Fibroblast of lung (primary cell): ENCODE data around the gene WNT8A. TPM values are rescaled to one million over a fixed set of nuclear protein-coding genes. Genes with fewer than 3 reads are reported as not detected.

Experiments
- DNase-seq, 2 donors: peaks; one replicate each; pipeline versions ENCODE4 v3.0.0 to v3.0.0-alpha.2; 2010; ENCODE audit warnings: low read depth in 2 of 2
- H2AFZ ChIP-seq: 2 replicates; pipeline ENCODE4 v1.5.1; 2012; ENCODE audit warnings: low read length, control low read depth, inconsistent platforms
- H3K27ac ChIP-seq: 2 replicates; pipeline ENCODE4 v1.5.1; 2011; ENCODE audit warnings: low read length, control low read depth; ENCODE audit not compliant: insufficient read depth
- H3K27me3 ChIP-seq: 2 replicates; pipeline ENCODE4 v1.5.1; 2011; ENCODE audit warnings: mild to moderate bottlenecking, low read length; ENCODE audit not compliant: control insufficient read depth, insufficient read depth
- H3K36me3 ChIP-seq: 2 replicates; pipeline ENCODE4 v1.5.1; 2011; ENCODE audit warnings: low read length; ENCODE audit not compliant: control insufficient read depth, insufficient read depth
- H3K4me1 ChIP-seq: 2 replicates; pipeline ENCODE4 v1.5.1; 2011; ENCODE audit warnings: low read length; ENCODE audit not compliant: control insufficient read depth, insufficient read depth; ENCODE audit errors: extremely low read depth
- H3K4me2 ChIP-seq: 2 replicates; pipeline ENCODE4 v1.5.1; 2011; ENCODE audit warnings: low read length, control low read depth; ENCODE audit not compliant: insufficient read depth; ENCODE audit errors: extremely low read depth
- H3K4me3 ChIP-seq, 4 experiments: fragments of 200-600 bp in 1 of 4; sonication (generic) in 1 of 4; replicated peaks in 1 of 4; 2 replicates each; pipeline ENCODE4 v1.5.1; 2011 to 2016; ENCODE audit warnings: low read length in 4 of 4, low read depth in 3 of 4, mild to moderate bottlenecking in 3 of 4, control low read depth in 2 of 4, inconsistent platforms in 1 of 4, mixed read lengths in 1 of 4; ENCODE audit not compliant: insufficient read depth in 1 of 4; ENCODE audit errors: control extremely low read depth in 1 of 4
- H3K79me2 ChIP-seq: 2 replicates; pipeline ENCODE4 v1.5.1; 2012; ENCODE audit warnings: mild to moderate bottlenecking, low read length, inconsistent platforms; ENCODE audit not compliant: control insufficient read depth, insufficient read depth
- H3K9ac ChIP-seq: 2 replicates; pipeline ENCODE4 v1.5.1; 2011; ENCODE audit warnings: mild to moderate bottlenecking, low read length, control low read depth; ENCODE audit not compliant: insufficient read depth
- H3K9me3 ChIP-seq: 2 replicates; pipeline ENCODE4 v1.5.1; 2012; ENCODE audit warnings: low read depth, low read length; ENCODE audit not compliant: control insufficient read depth, insufficient read depth
- H4K20me1 ChIP-seq: 2 replicates; pipeline ENCODE4 v1.5.1; 2011; ENCODE audit warnings: low read length; ENCODE audit not compliant: control insufficient read depth, insufficient read depth; ENCODE audit errors: extremely low read depth
- CTCF ChIP-seq, 2 donors: IDR thresholded peaks in 1 of 2; conservative IDR thresholded peaks in 1 of 2; 1 replicate in 1 of 2; 2 replicates in 1 of 2; pipeline ENCODE4 v1.5.1; 2011 to 2012; ENCODE audit warnings: low read length in 2 of 2, control low read depth in 1 of 2, inconsistent platforms in 1 of 2, low read depth in 1 of 2, mild to moderate bottlenecking in 1 of 2
- EZH2 ChIP-seq: IDR thresholded peaks from 2 replicates; pipeline ENCODE4 v1.5.1; 2012; ENCODE audit warnings: low read length, control low read depth, mild to moderate bottlenecking; ENCODE audit errors: missing control alignments
- polyA plus RNA-seq, 2 donors: library from polyadenylated mRNA; depleted of rRNA in 1 of 2; stranded (reverse) in 1 of 2; unstranded in 1 of 2; fragments of >200 nt; gene quantifications; 2 replicates each; pipeline ENCODE4 v1.2.1, GENCODE V29; 2011 to 2012; ENCODE audit warnings: missing spikeins in 1 of 2
- total RNA-seq: library from RNA; depleted of rRNA; stranded (reverse); fragments of >200 nt; gene quantifications from 2 replicates; pipeline ENCODE4 v1.2.1, GENCODE V29; 2014

WNT8A gene
- total and polyA plus RNA-seq, 2 donors (not counting 1 experiment from before 2014, with no cell fraction given): not detected

- no peak overlapping the region for H2AFZ ChIP-seq
- no peaks in the 10 kb centered on the region for H3K4me1 ChIP-seq
- H3K27ac ChIP-seq: no peak overlapping the region
- no peaks in the 10 kb centered on the region for H3K79me2 ChIP-seq
- no peak overlapping the region for H3K4me2 ChIP-seq
- no peak overlapping the region for H3K4me3 ChIP-seq
- H3K36me3 ChIP-seq: no peaks in the 10 kb centered on the region
- H3K9me3 ChIP-seq: no peaks in the 10 kb centered on the region
- TF ChIP-seq EZH2 (no peak), CTCF (conservative IDR thresholded peaks at IDR 0.05 in 1 of 2, IDR thresholded peaks at IDR 0.05 in 1 of 2; ENCODE audit: low read depth in 1 of 2, low read length in 2 of 2) (no peak)
- no peaks in the 10 kb centered on the region for H4K20me1 ChIP-seq
- H3K27me3 ChIP-seq: no peaks in the 10 kb centered on the region
- H3K9ac ChIP-seq: no peak overlapping the region
- no peak for DNase-seq
Measured at GRCh38 chr5:138107213-138107612, 23.4 kb downstream of the WNT8A start.

DNA sequence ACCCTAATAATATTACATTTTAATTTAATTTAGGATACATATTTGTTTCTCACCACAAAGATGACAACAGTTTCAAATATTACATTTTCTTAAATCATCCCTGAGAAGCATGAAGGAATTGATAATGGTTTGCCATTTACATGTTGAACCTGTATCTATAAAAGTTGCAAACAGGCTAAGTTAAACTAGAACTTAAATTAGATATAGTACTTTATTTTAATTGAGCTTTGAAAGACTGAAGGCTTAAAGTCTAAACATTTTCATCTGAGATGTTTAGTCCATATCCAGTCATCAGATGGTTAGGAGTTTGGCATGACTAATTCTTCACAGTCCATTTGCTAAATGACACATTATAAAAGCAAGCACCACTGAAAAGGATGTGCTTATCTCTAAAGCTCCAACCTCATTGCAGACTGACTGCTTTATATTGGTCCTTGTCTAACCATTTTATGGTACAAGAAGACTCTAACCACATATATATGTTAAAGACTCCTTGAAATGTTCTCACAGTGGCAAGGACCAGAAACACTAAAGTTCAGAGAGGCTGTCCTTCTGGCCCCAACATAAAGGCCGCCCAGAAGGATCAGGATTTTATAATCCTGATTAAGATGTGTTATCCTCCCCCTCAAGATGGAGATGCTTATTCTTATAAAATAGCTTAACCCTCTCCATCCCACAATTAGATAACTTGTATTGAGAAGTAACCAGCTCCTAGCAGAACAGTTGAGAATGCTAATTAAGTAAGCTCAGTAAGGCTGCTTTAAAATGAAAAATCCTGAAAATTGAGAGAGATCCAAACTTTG is 25.8 kb downstream of the WNT8A start:
- no peak overlapping the region for H3K27ac ChIP-seq
- no peak overlapping the region for H3K4me2 ChIP-seq
- no peak overlapping the region for H3K9ac ChIP-seq
- H3K4me3 ChIP-seq: no peak overlapping the region
- no peak overlapping the region for H2AFZ ChIP-seq
- no peaks in the 10 kb centered on the region for H3K4me1 ChIP-seq
- peak in 1 of 2 donors; percentile 55 for DNase-seq
- H3K36me3 ChIP-seq: no peaks in the 10 kb centered on the region
- no peaks in the 10 kb centered on the region for H3K79me2 ChIP-seq
- TF ChIP-seq EZH2: no peak
- TF ChIP-seq CTCF (conservative IDR thresholded peaks at IDR 0.05 in 1 of 2, IDR thresholded peaks at IDR 0.05 in 1 of 2; ENCODE audit: low read depth in 1 of 2, low read length in 2 of 2): no peak
- H4K20me1 ChIP-seq: no peaks in the 10 kb centered on the region
- H3K27me3 ChIP-seq: no peaks in the 10 kb centered on the region
- no peaks in the 10 kb centered on the region for H3K9me3 ChIP-seq

GRCh38 chr5:138110266-138110963 is 26.6 kb downstream of the WNT8A start:
- no peak overlapping the region for H3K4me3 ChIP-seq
- DNase-seq: peak in 1 of 2 donors; percentile 31
- H3K4me1 ChIP-seq: no peaks in the 10 kb centered on the region
- no peak for TF ChIP-seq CTCF (conservative IDR thresholded peaks at IDR 0.05 in 1 of 2, IDR thresholded peaks at IDR 0.05 in 1 of 2; ENCODE audit: low read depth in 1 of 2, low read length in 2 of 2)
- TF ChIP-seq EZH2: no peak
- no peak overlapping the region for H3K9ac ChIP-seq
- no peak overlapping the region for H3K4me2 ChIP-seq
- no peak overlapping the region for H3K27ac ChIP-seq
- H2AFZ ChIP-seq: no peak overlapping the region
- H4K20me1 ChIP-seq: no peaks in the 10 kb centered on the region
- H3K9me3 ChIP-seq: no peaks in the 10 kb centered on the region
- no peaks in the 10 kb centered on the region for H3K36me3 ChIP-seq
- no peaks in the 10 kb centered on the region for H3K79me2 ChIP-seq
- no peaks in the 10 kb centered on the region for H3K27me3 ChIP-seq
